Measurements from ENCODE around the gene STK38.
"Not testable (repeated sequence)": the region's sequence is repeated elsewhere in the genome, so short reads cannot be mapped to it uniquely, and the experiment has no call there.

The STK38 gene

DNA sequence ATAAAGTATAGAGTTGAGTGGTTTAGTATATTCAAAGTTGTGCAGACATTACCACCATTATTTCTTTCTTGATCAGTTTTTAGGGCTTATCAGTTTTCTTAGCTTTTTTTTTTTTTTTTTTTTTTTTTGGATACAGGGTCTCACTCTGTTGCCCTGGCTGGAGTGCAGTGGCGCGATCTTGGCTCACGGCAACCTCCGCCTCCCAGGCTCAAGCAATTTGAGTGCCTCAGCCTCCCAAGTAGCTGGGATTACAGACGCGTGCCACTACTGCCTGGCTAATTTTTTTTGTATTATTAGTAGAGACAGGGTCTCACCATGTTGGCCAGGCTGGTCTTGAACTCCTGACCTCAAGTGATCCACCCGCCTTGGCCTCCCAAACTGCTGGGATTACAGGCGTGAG is 94.4 kb downstream of the STK38 start:
- not testable (repeated sequence) for DNase-seq (ENCODE audit: low read depth); H3K4me3 ChIP-seq (ENCODE audit: low read depth, low read length)

DNA sequence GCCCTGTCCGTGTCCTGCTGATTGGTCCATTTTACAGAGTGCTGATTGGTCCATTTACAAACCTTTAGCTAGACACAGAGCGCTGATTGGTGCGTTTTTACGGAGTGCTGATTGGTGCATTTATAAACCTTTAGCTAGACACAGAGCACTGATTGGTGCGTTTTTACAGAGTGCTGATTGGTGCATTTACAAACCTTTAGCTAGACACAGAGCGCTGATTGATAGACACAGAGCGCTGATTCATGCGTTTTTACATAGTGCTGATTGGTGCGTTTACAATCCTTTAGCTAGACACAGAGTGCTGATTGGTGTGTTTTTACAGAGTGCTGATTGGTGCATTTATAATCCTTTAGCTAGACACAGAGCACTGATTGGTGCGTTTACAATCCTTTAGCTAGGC is 98.1 kb downstream of the STK38 start:
- DNase-seq (ENCODE audit: low read depth): not testable (repeated sequence)

DNA sequence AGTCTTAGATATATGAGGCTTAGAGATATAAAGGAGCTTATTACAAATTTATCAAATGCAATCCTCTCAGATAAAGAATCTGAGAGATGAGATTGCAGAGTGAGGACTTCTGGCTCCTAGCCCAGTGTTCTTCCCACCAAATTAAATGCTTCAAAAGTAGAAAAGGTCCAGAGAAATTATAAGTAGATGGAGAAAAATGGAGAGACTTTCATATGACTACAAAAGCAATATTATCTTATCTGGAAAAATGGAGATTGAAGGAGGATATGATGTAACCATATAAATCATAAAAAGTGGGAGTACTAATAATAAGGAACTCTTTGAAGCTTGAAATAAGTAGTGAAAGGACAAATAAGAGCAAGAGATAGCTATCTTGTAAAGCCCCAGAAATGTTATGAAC is 101.7 kb downstream of the STK38 start:
- no peak for DNase-seq (ENCODE audit: low read depth)
- no peak overlapping the region for H3K4me3 ChIP-seq (ENCODE audit: low read depth, low read length)

More for the DNA sequence above, 98.1 kb downstream of the STK38 start:
- not testable (repeated sequence) for H3K4me3 ChIP-seq (ENCODE audit: low read depth, low read length)

DNA sequence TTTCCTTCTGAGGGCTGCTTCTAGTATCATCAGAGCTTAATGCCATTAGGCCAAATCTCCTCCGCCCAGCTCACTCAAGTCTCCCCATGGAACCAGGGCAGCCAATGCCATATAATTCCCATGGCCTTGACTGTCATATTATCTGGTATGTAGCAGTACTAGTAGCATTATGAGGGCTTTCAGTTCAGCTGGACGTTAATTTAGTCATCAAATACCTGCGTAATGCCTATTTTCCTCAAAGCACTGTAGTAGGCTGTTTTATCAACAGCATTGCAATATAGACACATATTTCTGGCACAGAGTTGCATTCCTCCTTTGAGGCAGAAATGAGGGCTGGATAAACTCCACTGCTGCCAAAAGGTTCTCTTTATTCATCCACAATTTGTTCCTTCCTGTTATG is 102.8 kb downstream of the STK38 start:
- H3K4me3 ChIP-seq (ENCODE audit: low read depth, low read length): peak overlapping the region; percentile 75
- DNase-seq (ENCODE audit: low read depth): no peak

All from skeletal muscle cell (primary cell).